IMR-90 (cell line): ENCODE measurements around the gene COX8A.

Source experiments
- BHLHE40 ChIP-seq: fragments of 150-350 bp; IDR thresholded peaks from 2 replicates; pipeline ENCODE4 v1.6.1; 2016; ENCODE audit warnings: mild to moderate bottlenecking, low read depth, low read length
- CEBPB ChIP-seq: IDR thresholded peaks from 2 replicates; pipeline ENCODE4 v1.6.1; 2012; ENCODE audit warnings: low read depth, low read length, improper control_type of control experiment
- CHD1 ChIP-seq: IDR thresholded peaks from 2 replicates; pipeline ENCODE4 v1.6.1; 2012; ENCODE audit warnings: low read depth, low read length, improper control_type of control experiment
- CTCF ChIP-seq: conservative IDR thresholded peaks from 2 replicates; pipeline ENCODE4 v1.5.1; 2012; ENCODE audit warnings: mild to moderate bottlenecking, low read depth, low read length, improper control_type of control experiment
- ELK1 ChIP-seq: fragments of 150-350 bp; IDR thresholded peaks from 2 replicates; pipeline ENCODE4 v1.6.1; 2016; ENCODE audit warnings: low read depth, mild to moderate bottlenecking, low read length, moderate library complexity, borderline replicate concordance
- FOS ChIP-seq: fragments of 150-350 bp; IDR thresholded peaks from 2 replicates; pipeline ENCODE4 v1.6.1; 2016; ENCODE audit warnings: low read depth, low read length
- MAFK ChIP-seq: IDR thresholded peaks from 2 replicates; pipeline ENCODE4 v1.6.1; 2012; ENCODE audit warnings: low read depth, low read length, improper control_type of control experiment
- MAZ ChIP-seq: IDR thresholded peaks from 2 replicates; pipeline ENCODE4 v1.6.1; 2012; ENCODE audit warnings: low read depth, mild to moderate bottlenecking, low read length, improper control_type of control experiment, moderate library complexity, borderline replicate concordance
- POLR2A ChIP-seq: IDR thresholded peaks from 2 replicates; pipeline ENCODE4 v1.6.1; 2012; ENCODE audit warnings: mild to moderate bottlenecking, low read depth, low read length
- RAD21 ChIP-seq: IDR thresholded peaks from 2 replicates; pipeline ENCODE4 v1.6.1; 2012; ENCODE audit warnings: low read length, improper control_type of control experiment
- RCOR1 ChIP-seq: IDR thresholded peaks from 2 replicates; pipeline ENCODE4 v1.6.1; 2012; ENCODE audit warnings: mild to moderate bottlenecking, low read length, improper control_type of control experiment; ENCODE audit not compliant: insufficient replicate concordance
- RFX5 ChIP-seq: IDR thresholded peaks from 2 replicates; pipeline ENCODE4 v1.8.0; 2012; ENCODE audit warnings: low read depth, mild to moderate bottlenecking, low read length, moderate library complexity
- SMC3 ChIP-seq: fragments of 150-350 bp; IDR thresholded peaks from 2 replicates; pipeline ENCODE4 v1.6.1; 2016; ENCODE audit warnings: low read depth, mild to moderate bottlenecking, antibody characterized with exemption, low read length, moderate library complexity
- USF2 ChIP-seq: fragments of 150-350 bp; IDR thresholded peaks from 2 replicates; pipeline ENCODE4 v1.6.1; 2017; ENCODE audit warnings: mild to moderate bottlenecking, antibody characterized with exemption, low read length, low read depth

GRCh38 chr11:64015935-64016845 lies 41.8 kb downstream of the COX8A start:
- TF ChIP-seq CEBPB (no peak), CTCF (no peak), POLR2A (no peak), USF2 (no peak), FOS (no peak), RAD21 (no peak), BHLHE40 (no peak), RCOR1 (no peak), CHD1 (no peak), MAFK (no peak), SMC3 (no peak), RFX5 (no peak), ELK1 (no peak), MAZ (no peak)
